MM.1S (cell line): ENCODE results near the gene KIF16B.

Experiments used
- CTCF ChIP-seq: fragments of 300-600 bp; sonication (generic); IDR thresholded peaks from 2 replicates; pipeline ENCODE4 v1.5.1; 2016; ENCODE audit warnings: antibody characterized with exemption, low read length, mixed read lengths
- EZH2 ChIP-seq: fragments of 300-600 bp; sonication (generic); optimal IDR thresholded peaks from 2 replicates; pipeline ENCODE3; 2017; ENCODE audit warnings: low read depth, mild to moderate bottlenecking, antibody characterized with exemption, low read length, mixed read lengths

- TF ChIP-seq CTCF (no peak), EZH2 (no peak)
Measured at GRCh38 chr20:16419138-16419715, 154.0 kb downstream of the KIF16B start.
